HCT116 (cell line): Measurements from ENCODE around the gene GRIK4. TPM values are rescaled to one million over a fixed set of nuclear protein-coding genes. Genes with fewer than 3 reads are reported as not detected.

Experiments
- ATAC-seq: fragments of 200-7000 bp; cut with Tn5 transposase; 2 replicates; pipeline ENCODE4 v1.9.1; 2020; ENCODE audit warnings: mild to moderate bottlenecking, moderate library complexity
- BruUV-seq: library from RNA; stranded (reverse); fragments of 400-500 nt; replicated peaks from 2 replicates; lab custom pipeline; 2021; lab: Mats Ljungman, UMichigan
- CTCF ChIA-PET: fragments of 300-600 bp; sonication (Branson Sonifier 250); formaldehyde crosslinking; loops from one replicate; lab custom pipeline; 2021; ENCODE audit warnings: antibody characterized with exemption; lab: Charles Lee
- POLR2A ChIA-PET: fragments of 300-600, 350-600 bp; sonication (Branson Sonifier 250); formaldehyde crosslinking; loops from one replicate; lab custom pipeline; 2021; ENCODE audit warnings: antibody characterized with exemption; lab: Charles Lee
- RAD21 ChIA-PET, 2 experiments: fragments of 300-600 bp; sonication (Branson Sonifier 250); formaldehyde crosslinking; loops; one replicate each; lab custom pipeline; 2023; ENCODE audit warnings: low total read pairs in 2 of 2; ENCODE audit not compliant: uncharacterized antibody in 2 of 2, unreplicated experiment in 2 of 2, low non-redundant PET in 1 of 2; lab: Charles Lee
- DNase-seq: peaks from one replicate; pipeline ENCODE4 v3.0.0-alpha.2; 2010; ENCODE audit warnings: low read depth, low spot score
- H2AFZ ChIP-seq: fragments of 200-600 bp; shearing (Covaris generic), sonication (generic); 2 replicates; pipeline ENCODE4 v1.6.1; 2017; ENCODE audit warnings: low read depth, mixed run types, mixed read lengths, antibody characterized with exemption, low read length; ENCODE audit not compliant: poor library complexity, severe bottlenecking
- H3K27ac ChIP-seq: 2 replicates; pipeline ENCODE4 v1.5.1; 2012; ENCODE audit warnings: low read depth, low read length
- H3K27me3 ChIP-seq: fragments of 200-600 bp; sonication (generic); 2 replicates; pipeline ENCODE4 v1.6.1; 2016; ENCODE audit warnings: mixed run types, low read length, mixed read lengths; ENCODE audit not compliant: insufficient read depth
- H3K36me3 ChIP-seq, 2 experiments: fragments of 200-500 bp in 1 of 2; fragments of 200-600 bp in 1 of 2; sonication (Bioruptor generic) in 1 of 2; sonication (generic) in 1 of 2; 2 replicates each; pipeline versions ENCODE4 v1.5.1 to v1.6.1; 2014 to 2016; ENCODE audit warnings: low read length in 2 of 2, inconsistent platforms in 1 of 2, mixed read lengths in 1 of 2, mixed run types in 1 of 2; ENCODE audit not compliant: insufficient read depth in 2 of 2, control insufficient read depth in 1 of 2
- H3K4me1 ChIP-seq, 2 experiments: fragments of 200-600 bp in 1 of 2; sonication (generic) in 1 of 2; 2 replicates each; pipeline versions ENCODE4 v1.5.1 to v1.6.1; 2012 to 2017; ENCODE audit warnings: low read length in 2 of 2, inconsistent platforms in 1 of 2, mild to moderate bottlenecking in 1 of 2, mixed read lengths in 1 of 2, mixed run types in 1 of 2, moderate library complexity in 1 of 2; ENCODE audit not compliant: insufficient read depth in 2 of 2, control insufficient read depth in 1 of 2
- H3K4me2 ChIP-seq: fragments of 200-600 bp; sonication (generic); 2 replicates; pipeline ENCODE4 v1.6.1; 2017; ENCODE audit warnings: mixed run types, low read length, mixed read lengths
- H3K4me3 ChIP-seq, 2 experiments: fragments of 200-600 bp in 1 of 2; sonication (generic) in 1 of 2; replicated peaks in 1 of 2; 2 replicates each; pipeline ENCODE4 v1.5.1; 2011 to 2016; ENCODE audit warnings: low read length in 2 of 2, control low read depth in 1 of 2, low read depth in 1 of 2, mild to moderate bottlenecking in 1 of 2, mixed read lengths in 1 of 2, mixed run types in 1 of 2
- H3K79me2 ChIP-seq: fragments of 200-600 bp; sonication (generic); 2 replicates; pipeline ENCODE4 v1.6.1; 2017; ENCODE audit warnings: mild to moderate bottlenecking, mixed run types, low read length, moderate library complexity, mixed read lengths; ENCODE audit not compliant: insufficient read depth
- H3K9ac ChIP-seq: fragments of 200-600 bp; sonication (generic); 2 replicates; pipeline ENCODE4 v1.6.1; 2016; ENCODE audit warnings: low read length, mixed read lengths
- H3K9me2 ChIP-seq: fragments of 200-600 bp; sonication (generic), shearing (Covaris generic); 2 replicates; pipeline ENCODE4 v1.6.1; 2017; ENCODE audit warnings: mixed run types, mild to moderate bottlenecking, moderate library complexity; ENCODE audit not compliant: insufficient read depth
- H3K9me3 ChIP-seq, 2 experiments: fragments of 200-500 bp in 1 of 2; fragments of 200-600 bp in 1 of 2; sonication (Bioruptor generic) in 1 of 2; sonication (generic) in 1 of 2; 2 replicates each; pipeline ENCODE4 v1.6.1; 2014 to 2017; ENCODE audit warnings: low read length in 2 of 2, mixed read lengths in 2 of 2, inconsistent platforms in 1 of 2, low read depth in 1 of 2, mild to moderate bottlenecking in 1 of 2, mixed run types in 1 of 2, moderate library complexity in 1 of 2; ENCODE audit not compliant: control insufficient read depth in 1 of 2, insufficient read depth in 1 of 2
- H4K20me1 ChIP-seq: fragments of 200-600 bp; sonication (generic), shearing (Covaris generic); 2 replicates; pipeline ENCODE4 v1.6.1; 2017; ENCODE audit warnings: mixed run types, mild to moderate bottlenecking, moderate library complexity; ENCODE audit not compliant: insufficient read depth
- CBX3 ChIP-seq: IDR thresholded peaks from 2 replicates; pipeline ENCODE4 v1.6.1; 2012; ENCODE audit warnings: low read depth
- CTCF ChIP-seq, 3 experiments: fragments of 200-600 bp in 1 of 3; sonication (generic) in 1 of 3; IDR thresholded peaks in 2 of 3; conservative IDR thresholded peaks in 1 of 3; 2 replicates each; pipeline ENCODE4 v1.5.1; 2012 to 2017; ENCODE audit warnings: low read depth in 2 of 3, low read length in 2 of 3, antibody characterized with exemption in 1 of 3, borderline replicate concordance in 1 of 3, control low read depth in 1 of 3, mild to moderate bottlenecking in 1 of 3, mixed read lengths in 1 of 3, mixed run types in 1 of 3, moderate library complexity in 1 of 3; ENCODE audit not compliant: insufficient read depth in 1 of 3
- POLR2A ChIP-seq: IDR thresholded peaks from 2 replicates; pipeline ENCODE4 v1.7.0; 2011; ENCODE audit warnings: borderline replicate concordance; ENCODE audit not compliant: insufficient read depth, insufficient read length; ENCODE audit errors: extremely low read depth
- SIN3A ChIP-seq: IDR thresholded peaks from 2 replicates; pipeline ENCODE4 v1.6.1; 2012; ENCODE audit warnings: low read depth
- SP1 ChIP-seq: IDR thresholded peaks from 2 replicates; pipeline ENCODE4 v1.6.1; 2012; ENCODE audit warnings: low read depth
- ZFX ChIP-seq: fragments of 450-650 bp; IDR thresholded peaks from 2 replicates; pipeline ENCODE4 v1.6.1; 2017
- intact Hi-C: fragments of 100-400 bp; cut with micrococcal nuclease; formaldehyde crosslinking; loops from 2 replicates; pipeline ENCODE4 v1.10.0; 2022
- total RNA-seq: library from RNA; stranded (reverse); gene quantifications from one replicate; pipeline ENCODE4 v1.2.1, GENCODE V29; 2021; ENCODE audit not compliant: unreplicated experiment
- TF ChIP-seq, protein P1 (sequence below): IDR thresholded peaks from 2 replicates; pipeline ENCODE4 v1.6.1; 2011; ENCODE audit warnings: mild to moderate bottlenecking, low read length, moderate library complexity; ENCODE audit not compliant: insufficient replicate concordance; ENCODE audit errors: extremely low read depth
- TF ChIP-seq, protein P2 (sequence below): IDR thresholded peaks from 2 replicates; pipeline ENCODE4 v1.6.1; 2012; ENCODE audit warnings: low read depth

The GRIK4 gene
- total RNA-seq, 1 experiment from 2014 or later = 0.52 TPM

DNA sequence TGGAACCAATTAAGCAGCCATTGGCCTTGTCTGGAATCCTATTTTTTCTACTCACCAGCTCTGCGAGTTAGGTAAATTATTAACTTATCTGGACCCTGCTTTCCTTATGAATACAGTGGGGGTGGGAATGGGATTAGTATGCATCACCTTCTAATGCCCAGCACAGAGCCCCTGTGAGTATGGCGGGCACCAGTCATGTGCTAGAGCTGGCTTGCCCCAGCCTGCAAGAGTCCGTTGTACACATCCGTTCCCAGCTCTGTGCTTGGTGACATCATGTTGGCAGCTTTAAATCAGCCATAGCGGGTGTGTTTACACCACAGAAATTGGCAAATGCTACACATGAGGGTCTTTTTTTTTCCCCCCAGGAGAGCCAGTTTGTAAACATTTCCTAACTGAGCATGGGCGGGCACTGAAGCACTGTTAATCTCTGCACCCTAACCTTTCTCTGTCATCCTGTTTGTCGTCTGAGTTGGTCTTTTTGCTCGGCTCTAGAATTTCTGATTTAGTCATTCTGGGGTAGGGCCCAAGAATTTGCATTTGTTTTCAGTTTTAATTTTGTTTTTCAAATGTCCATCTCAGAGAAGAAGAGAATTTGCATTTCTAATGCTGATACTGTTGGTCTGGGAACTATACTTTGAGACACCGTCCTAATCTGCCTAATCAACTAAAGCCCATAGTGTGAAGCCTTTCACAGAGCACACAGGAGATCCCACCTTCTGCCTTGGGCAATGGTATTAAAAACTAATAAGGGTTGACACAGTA lies 382.1 kb downstream of the GRIK4 start (continued):
- no peak for TF ChIP-seq SP1
- TF ChIP-seq, protein P1, sequence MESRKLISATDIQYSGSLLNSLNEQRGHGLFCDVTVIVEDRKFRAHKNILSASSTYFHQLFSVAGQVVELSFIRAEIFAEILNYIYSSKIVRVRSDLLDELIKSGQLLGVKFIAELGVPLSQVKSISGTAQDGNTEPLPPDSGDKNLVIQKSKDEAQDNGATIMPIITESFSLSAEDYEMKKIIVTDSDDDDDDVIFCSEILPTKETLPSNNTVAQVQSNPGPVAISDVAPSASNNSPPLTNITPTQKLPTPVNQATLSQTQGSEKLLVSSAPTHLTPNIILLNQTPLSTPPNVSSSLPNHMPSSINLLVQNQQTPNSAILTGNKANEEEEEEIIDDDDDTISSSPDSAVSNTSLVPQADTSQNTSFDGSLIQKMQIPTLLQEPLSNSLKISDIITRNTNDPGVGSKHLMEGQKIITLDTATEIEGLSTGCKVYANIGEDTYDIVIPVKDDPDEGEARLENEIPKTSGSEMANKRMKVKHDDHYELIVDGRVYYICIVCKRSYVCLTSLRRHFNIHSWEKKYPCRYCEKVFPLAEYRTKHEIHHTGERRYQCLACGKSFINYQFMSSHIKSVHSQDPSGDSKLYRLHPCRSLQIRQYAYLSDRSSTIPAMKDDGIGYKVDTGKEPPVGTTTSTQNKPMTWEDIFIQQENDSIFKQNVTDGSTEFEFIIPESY = no peak

DNA sequence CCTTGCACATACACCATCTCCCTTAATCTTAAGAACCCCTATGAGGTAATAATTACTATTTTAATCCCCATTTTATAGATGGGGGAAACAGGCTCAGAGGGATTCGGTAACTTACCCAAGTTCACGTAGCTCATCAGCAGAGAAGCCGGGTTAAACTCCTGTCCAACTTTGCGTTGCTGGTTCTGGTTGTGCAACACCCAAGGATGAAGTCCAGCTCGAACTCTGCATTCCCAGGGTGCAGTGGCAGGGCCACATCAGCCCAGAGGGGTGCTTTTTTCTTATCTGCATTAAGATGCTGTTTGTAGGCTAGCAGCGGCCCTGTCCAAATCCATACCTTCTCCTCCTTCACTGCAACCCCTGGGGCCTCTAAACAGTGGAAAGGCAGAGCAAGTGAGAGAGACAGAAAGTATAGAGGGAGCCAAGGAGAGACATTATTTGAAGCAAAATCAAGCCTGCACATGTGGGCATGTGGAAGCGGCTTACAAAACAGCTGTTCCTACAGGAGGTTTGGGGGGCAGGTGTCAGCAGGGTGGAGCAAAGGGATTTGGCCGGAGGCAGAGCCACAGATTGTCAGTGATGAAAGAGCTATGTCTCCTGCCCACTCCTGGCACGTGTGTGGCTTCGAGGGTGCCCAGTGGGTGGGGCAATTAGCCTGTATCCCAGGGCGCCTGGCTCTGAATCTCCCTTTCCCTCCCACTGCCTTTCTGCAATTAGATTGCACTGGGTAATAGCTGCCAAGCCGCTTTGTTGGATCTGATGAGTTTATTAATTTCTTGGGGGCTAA lies 382.8 kb downstream of the GRIK4 start:
- ChIA-PET RAD21 (no interaction called here), POLR2A (no interaction called here), CTCF (no interaction called here)
- DNase-seq (no peak), ATAC-seq (no peak)
- no peak overlapping the region for H3K27ac ChIP-seq
- no peaks in the 10 kb centered on the region for H3K9me3 ChIP-seq
- TF ChIP-seq CTCF (IDR thresholded peaks at IDR 0.05 in 2 of 3, conservative IDR thresholded peaks at IDR 0.05 in 1 of 3; ENCODE audit: borderline replicate concordance in 1 of 3, insufficient read depth in 1 of 3, low read depth in 2 of 3, low read length in 2 of 3) = no peak
- TF ChIP-seq SIN3A = no peak
- TF ChIP-seq ZFX = no peak
- TF ChIP-seq, protein P2, sequence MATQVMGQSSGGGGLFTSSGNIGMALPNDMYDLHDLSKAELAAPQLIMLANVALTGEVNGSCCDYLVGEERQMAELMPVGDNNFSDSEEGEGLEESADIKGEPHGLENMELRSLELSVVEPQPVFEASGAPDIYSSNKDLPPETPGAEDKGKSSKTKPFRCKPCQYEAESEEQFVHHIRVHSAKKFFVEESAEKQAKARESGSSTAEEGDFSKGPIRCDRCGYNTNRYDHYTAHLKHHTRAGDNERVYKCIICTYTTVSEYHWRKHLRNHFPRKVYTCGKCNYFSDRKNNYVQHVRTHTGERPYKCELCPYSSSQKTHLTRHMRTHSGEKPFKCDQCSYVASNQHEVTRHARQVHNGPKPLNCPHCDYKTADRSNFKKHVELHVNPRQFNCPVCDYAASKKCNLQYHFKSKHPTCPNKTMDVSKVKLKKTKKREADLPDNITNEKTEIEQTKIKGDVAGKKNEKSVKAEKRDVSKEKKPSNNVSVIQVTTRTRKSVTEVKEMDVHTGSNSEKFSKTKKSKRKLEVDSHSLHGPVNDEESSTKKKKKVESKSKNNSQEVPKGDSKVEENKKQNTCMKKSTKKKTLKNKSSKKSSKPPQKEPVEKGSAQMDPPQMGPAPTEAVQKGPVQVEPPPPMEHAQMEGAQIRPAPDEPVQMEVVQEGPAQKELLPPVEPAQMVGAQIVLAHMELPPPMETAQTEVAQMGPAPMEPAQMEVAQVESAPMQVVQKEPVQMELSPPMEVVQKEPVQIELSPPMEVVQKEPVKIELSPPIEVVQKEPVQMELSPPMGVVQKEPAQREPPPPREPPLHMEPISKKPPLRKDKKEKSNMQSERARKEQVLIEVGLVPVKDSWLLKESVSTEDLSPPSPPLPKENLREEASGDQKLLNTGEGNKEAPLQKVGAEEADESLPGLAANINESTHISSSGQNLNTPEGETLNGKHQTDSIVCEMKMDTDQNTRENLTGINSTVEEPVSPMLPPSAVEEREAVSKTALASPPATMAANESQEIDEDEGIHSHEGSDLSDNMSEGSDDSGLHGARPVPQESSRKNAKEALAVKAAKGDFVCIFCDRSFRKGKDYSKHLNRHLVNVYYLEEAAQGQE = no peak
- TF ChIP-seq CBX3 = no peak
- TF ChIP-seq POLR2A = no peak
- no peaks in the 10 kb centered on the region for H4K20me1 ChIP-seq
- no peak overlapping the region for H2AFZ ChIP-seq
- no peaks in the 10 kb centered on the region for H3K4me1 ChIP-seq
- intact Hi-C loops = no loop called here
- no peaks in the 10 kb centered on the region for H3K36me3 ChIP-seq
- BruUV-seq = no TSS peak
- no peak overlapping the region for H3K9ac ChIP-seq
- H3K79me2 ChIP-seq = no peaks in the 10 kb centered on the region
- H3K4me3 ChIP-seq = no peak overlapping the region
- H3K9me2 ChIP-seq = no peaks in the 10 kb centered on the region
- H3K4me2 ChIP-seq = no peak overlapping the region
- H3K27me3 ChIP-seq = peaks cover 24% of the 10 kb centered on the region
